ENCODE results near the gene DTHD1. TPM values are rescaled to one million over a fixed set of nuclear protein-coding genes. Genes with fewer than 3 reads are reported as not detected.

Gene DTHD1
- total and polyA plus RNA-seq, 3 experiments from 2014 or later = 3.3 to 5.9 (median 3.5) TPM

- no peak overlapping the region for H3K4me3 Mint-ChIP-seq
- H3K36me3 Mint-ChIP-seq = no peaks in the 10 kb centered on the region
- H3K9me3 Mint-ChIP-seq = no peaks in the 10 kb centered on the region
- no peak overlapping the region for H3K27ac ChIP-seq (ENCODE audit: low read depth, low read length)
- peak overlapping the region in 2 of 8 donors; percentile 34 to 43 for H3K27ac Mint-ChIP-seq
- no peak for DNase-seq
- peaks cover 3% of the 10 kb centered on the region for H3K4me1 ChIP-seq (ENCODE audit: insufficient read depth, low read length)
- no peak overlapping the region for H3K4me3 ChIP-seq (ENCODE audit: low read length)
- H3K27me3 Mint-ChIP-seq = no peaks in the 10 kb centered on the region
- H3K4me1 Mint-ChIP-seq = peaks cover 21 to 38% (median 23%) of the 10 kb centered on the region in 3 donors
- no peaks in the 10 kb centered on the region for H3K27me3 ChIP-seq (ENCODE audit: insufficient read depth, low read length, poor library complexity, severe bottlenecking)
- POLR2A ChIA-PET = no interaction called here
- CTCF ChIA-PET = interaction anchor here (0.9 to 4.4 kb wide), 3 partner anchors 44 to 53 kb away, joined by 3 to 40 read pairs (median 6); no protein-coding TSS in a partner anchor
- H3K9me3 ChIP-seq (ENCODE audit: low read length) = no peaks in the 10 kb centered on the region
- H3K36me3 ChIP-seq (ENCODE audit: insufficient read depth, low read length) = no peaks in the 10 kb centered on the region
These were observed 68.6 kb downstream of the DTHD1 start for GRCh38 chr4:36349938-36350549.

DNA sequence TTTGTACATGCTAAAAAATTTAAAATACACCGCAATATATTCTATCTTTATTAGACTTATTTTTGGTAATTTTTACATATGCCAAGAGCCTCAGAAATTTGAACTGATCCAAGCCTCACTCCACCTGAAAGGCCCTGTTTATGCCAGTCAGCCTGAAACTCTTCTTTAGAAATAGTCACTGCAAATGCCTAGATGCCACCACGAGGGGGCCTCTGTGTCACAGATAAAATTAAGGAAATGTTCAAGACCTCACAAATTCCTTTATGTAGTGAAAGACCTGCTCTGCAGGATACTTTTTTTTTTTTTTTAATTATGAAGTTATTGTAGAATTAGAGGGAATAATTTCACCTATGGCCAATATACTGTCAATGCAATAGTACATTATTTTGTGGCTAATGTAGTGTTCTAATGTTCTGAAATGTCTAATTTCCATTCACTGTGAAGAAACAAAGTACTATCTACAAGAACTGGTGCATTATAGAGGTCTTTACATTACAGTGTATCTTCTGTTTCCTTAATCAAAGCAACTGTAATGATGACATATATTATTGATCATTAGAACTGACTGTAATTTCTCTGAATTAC, 69.8 kb downstream of the DTHD1 start:
- DNase-seq = peak; percentile 50 to 81 (median 61)
- Histone ChIP-seq H3K4me3 (ENCODE audit: low read length) (no peak overlapping the region), H3K9me3 (ENCODE audit: low read length) (no peaks in the 10 kb centered on the region), H3K4me1 (ENCODE audit: insufficient read depth, low read length) (peaks cover 3% of the 10 kb centered on the region), H3K36me3 (ENCODE audit: insufficient read depth, low read length) (no peaks in the 10 kb centered on the region), H3K27ac (ENCODE audit: low read depth, low read length) (no peak overlapping the region), H3K27me3 (ENCODE audit: insufficient read depth, low read length, poor library complexity, severe bottlenecking) (no peaks in the 10 kb centered on the region)
- ChIA-PET CTCF (interaction anchor here (0.9 to 4.4 kb wide), 5 partner anchors 43 to 52 kb away, joined by 3 to 40 read pairs (median 3); no protein-coding TSS in a partner anchor), POLR2A (no interaction called here)
- Mint-ChIP-seq H3K27ac (peak overlapping the region in 3 of 8 donors; percentile 28 to 70 (median 69)), H3K4me3 (no peak overlapping the region), H3K27me3 (no peaks in the 10 kb centered on the region), H3K36me3 (no peaks in the 10 kb centered on the region), H3K9me3 (no peaks in the 10 kb centered on the region), H3K4me1 (peaks cover 20 to 33% (median 23%) of the 10 kb centered on the region in 3 donors)

GRCh38 chr4:36353998-36354397, 72.6 kb downstream of the DTHD1 start:
- Histone ChIP-seq H3K27me3 (ENCODE audit: insufficient read depth, low read length, poor library complexity, severe bottlenecking) (no peaks in the 10 kb centered on the region), H3K27ac (ENCODE audit: low read depth, low read length) (no peak overlapping the region), H3K36me3 (ENCODE audit: insufficient read depth, low read length) (no peaks in the 10 kb centered on the region), H3K9me3 (ENCODE audit: low read length) (no peaks in the 10 kb centered on the region), H3K4me1 (ENCODE audit: insufficient read depth, low read length) (peaks cover 3% of the 10 kb centered on the region), H3K4me3 (ENCODE audit: low read length) (no peak overlapping the region)
- H3K27me3 Mint-ChIP-seq = no peaks in the 10 kb centered on the region
- H3K36me3 Mint-ChIP-seq = no peaks in the 10 kb centered on the region
- no peak for DNase-seq
- CTCF ChIA-PET = interaction anchor here (2.6 kb wide), 1 partner anchor 45 kb away, joined by 19 read pairs; no protein-coding TSS in a partner anchor
- no peaks in the 10 kb centered on the region for H3K9me3 Mint-ChIP-seq
- H3K4me1 Mint-ChIP-seq = peaks cover 10 to 23% (median 14%) of the 10 kb centered on the region in 3 donors
- H3K27ac Mint-ChIP-seq = no peak overlapping the region
- POLR2A ChIA-PET = no interaction called here
- no peak overlapping the region for H3K4me3 Mint-ChIP-seq

GRCh38 chr4:36358173-36358572, 76.8 kb downstream of the DTHD1 start:
- Mint-ChIP-seq H3K27me3 (no peaks in the 10 kb centered on the region), H3K36me3 (no peaks in the 10 kb centered on the region), H3K9me3 (no peaks in the 10 kb centered on the region), H3K4me3 (no peak overlapping the region), H3K4me1 (no peaks in the 10 kb centered on the region), H3K27ac (no peak overlapping the region)
- H3K4me3 ChIP-seq (ENCODE audit: low read length) = no peak overlapping the region
- no peaks in the 10 kb centered on the region for H3K27me3 ChIP-seq (ENCODE audit: insufficient read depth, low read length, poor library complexity, severe bottlenecking)
- DNase-seq = no peak
- ChIA-PET POLR2A (no interaction called here), CTCF (interaction anchor here (1.2 kb wide), 1 partner anchor 41 kb away, joined by 4 read pairs; no protein-coding TSS in a partner anchor)
- no peaks in the 10 kb centered on the region for H3K36me3 ChIP-seq (ENCODE audit: insufficient read depth, low read length)
- H3K9me3 ChIP-seq (ENCODE audit: low read length) = no peaks in the 10 kb centered on the region
- no peak overlapping the region for H3K27ac ChIP-seq (ENCODE audit: low read depth, low read length)
- H3K4me1 ChIP-seq (ENCODE audit: insufficient read depth, low read length) = no peaks in the 10 kb centered on the region

- no peak overlapping the region for H3K4me3 ChIP-seq (ENCODE audit: low read length)
- Mint-ChIP-seq H3K4me3 (no peak overlapping the region), H3K27me3 (no peaks in the 10 kb centered on the region), H3K27ac (no peak overlapping the region), H3K4me1 (no peaks in the 10 kb centered on the region), H3K36me3 (no peaks in the 10 kb centered on the region), H3K9me3 (no peaks in the 10 kb centered on the region)
- H3K36me3 ChIP-seq (ENCODE audit: insufficient read depth, low read length) = no peaks in the 10 kb centered on the region
- DNase-seq = no peak
- POLR2A ChIA-PET = no interaction called here
- no peaks in the 10 kb centered on the region for H3K9me3 ChIP-seq (ENCODE audit: low read length)
- H3K27ac ChIP-seq (ENCODE audit: low read depth, low read length) = no peak overlapping the region
- CTCF ChIA-PET = no interaction called here
- no peaks in the 10 kb centered on the region for H3K27me3 ChIP-seq (ENCODE audit: insufficient read depth, low read length, poor library complexity, severe bottlenecking)
- no peaks in the 10 kb centered on the region for H3K4me1 ChIP-seq (ENCODE audit: insufficient read depth, low read length)
These were observed 79.3 kb downstream of the DTHD1 start for GRCh38 chr4:36360755-36361154.

DNA sequence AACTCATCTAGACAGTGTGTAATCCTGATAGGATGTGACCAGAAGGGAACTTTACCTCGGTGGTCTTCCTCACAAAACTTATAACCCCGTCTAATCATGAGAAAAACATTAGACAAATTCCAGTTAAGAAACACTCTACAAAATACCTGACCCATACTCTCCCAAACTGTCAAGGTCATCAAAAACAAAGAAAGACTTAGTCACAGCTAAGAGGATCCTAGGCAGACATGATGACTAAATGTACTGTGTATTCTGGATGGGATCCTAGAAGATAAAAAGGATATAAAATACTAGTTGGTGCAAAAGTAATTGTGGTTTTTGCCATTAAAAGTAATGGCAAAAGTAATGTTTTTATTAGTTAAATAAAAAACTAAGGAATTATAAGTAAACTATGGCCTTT, 81.6 kb downstream of the DTHD1 start:
- H3K4me1 ChIP-seq (ENCODE audit: insufficient read depth, low read length) = no peaks in the 10 kb centered on the region
- no peak overlapping the region for H3K27ac Mint-ChIP-seq
- no peak overlapping the region for H3K4me3 Mint-ChIP-seq
- H3K36me3 Mint-ChIP-seq = no peaks in the 10 kb centered on the region
- ChIA-PET POLR2A (no interaction called here), CTCF (interaction anchor here (2.5 kb wide), 1 partner anchor 37 kb away, joined by 8 read pairs; no protein-coding TSS in a partner anchor)
- no peaks in the 10 kb centered on the region for H3K4me1 Mint-ChIP-seq
- no peaks in the 10 kb centered on the region for H3K9me3 Mint-ChIP-seq
- H3K27me3 ChIP-seq (ENCODE audit: insufficient read depth, low read length, poor library complexity, severe bottlenecking) = no peaks in the 10 kb centered on the region
- H3K27ac ChIP-seq (ENCODE audit: low read depth, low read length) = no peak overlapping the region
- no peak for DNase-seq
- no peaks in the 10 kb centered on the region for H3K9me3 ChIP-seq (ENCODE audit: low read length)
- H3K27me3 Mint-ChIP-seq = no peaks in the 10 kb centered on the region
- H3K4me3 ChIP-seq (ENCODE audit: low read length) = no peak overlapping the region
- no peaks in the 10 kb centered on the region for H3K36me3 ChIP-seq (ENCODE audit: insufficient read depth, low read length)

DNA sequence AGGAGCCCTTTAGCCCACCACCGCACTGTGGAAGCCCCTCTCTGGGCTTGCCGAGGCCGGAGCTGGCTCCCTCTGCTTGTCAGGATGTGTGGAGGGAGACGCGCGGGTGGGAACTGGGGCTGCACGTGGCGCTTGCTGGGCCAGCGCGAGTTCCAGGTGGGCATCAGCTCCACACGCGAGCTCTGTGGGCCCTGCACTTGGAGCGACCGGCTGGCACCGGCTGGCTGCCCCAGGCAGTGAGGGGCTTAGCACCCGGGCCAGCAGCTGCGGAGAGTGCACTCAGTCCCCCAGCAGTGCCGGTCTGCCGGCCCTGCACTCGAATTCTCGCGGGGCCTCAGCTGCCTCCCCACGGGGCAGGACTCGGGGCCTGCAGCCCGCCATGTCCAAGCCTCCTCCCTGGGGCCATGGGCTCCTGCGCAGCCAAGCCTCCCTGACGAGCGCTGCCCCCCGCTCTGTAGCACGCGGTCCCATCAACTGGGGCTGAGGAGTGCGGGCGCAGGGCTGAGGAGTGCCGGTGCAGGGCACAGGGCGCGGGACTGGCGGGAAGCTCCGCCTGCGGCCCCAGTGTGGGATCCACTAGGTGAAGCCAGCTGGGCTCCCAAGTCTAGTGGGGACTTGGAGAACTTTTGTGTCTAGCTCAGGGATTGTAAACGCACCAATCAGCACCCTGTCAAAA, 93.6 kb downstream of the DTHD1 start:
- CTCF ChIA-PET = no interaction called here
- POLR2A ChIA-PET = no interaction called here
- Histone ChIP-seq H3K4me3 (ENCODE audit: low read length) (no peak overlapping the region), H3K27ac (ENCODE audit: low read depth, low read length) (no peak overlapping the region), H3K9me3 (ENCODE audit: low read length) (no peaks in the 10 kb centered on the region), H3K4me1 (ENCODE audit: insufficient read depth, low read length) (no peaks in the 10 kb centered on the region), H3K27me3 (ENCODE audit: insufficient read depth, low read length, poor library complexity, severe bottlenecking) (no peaks in the 10 kb centered on the region), H3K36me3 (ENCODE audit: insufficient read depth, low read length) (no peaks in the 10 kb centered on the region)
- H3K27me3 Mint-ChIP-seq = peaks cover 0 to 7% of the 10 kb centered on the region in 2 donors
- H3K36me3 Mint-ChIP-seq = peaks cover 2 to 36% (median 3%) of the 10 kb centered on the region in 3 donors
- H3K27ac Mint-ChIP-seq = no peak overlapping the region
- H3K9me3 Mint-ChIP-seq = peaks cover 16 to 41% (median 28%) of the 10 kb centered on the region in 5 donors
- H3K4me3 Mint-ChIP-seq = no peak overlapping the region
- no peak for DNase-seq
- H3K4me1 Mint-ChIP-seq = no peaks in the 10 kb centered on the region

All from CD8-positive, alpha-beta memory T cell (primary cell).